ENCODE results near the gene LZTR1.

The LZTR1 gene

GRCh38 chr22:20951151-20951931, 30.8 kb upstream of the LZTR1 start:
- DNase-seq (ENCODE audit: low spot score) = no peak

DNA sequence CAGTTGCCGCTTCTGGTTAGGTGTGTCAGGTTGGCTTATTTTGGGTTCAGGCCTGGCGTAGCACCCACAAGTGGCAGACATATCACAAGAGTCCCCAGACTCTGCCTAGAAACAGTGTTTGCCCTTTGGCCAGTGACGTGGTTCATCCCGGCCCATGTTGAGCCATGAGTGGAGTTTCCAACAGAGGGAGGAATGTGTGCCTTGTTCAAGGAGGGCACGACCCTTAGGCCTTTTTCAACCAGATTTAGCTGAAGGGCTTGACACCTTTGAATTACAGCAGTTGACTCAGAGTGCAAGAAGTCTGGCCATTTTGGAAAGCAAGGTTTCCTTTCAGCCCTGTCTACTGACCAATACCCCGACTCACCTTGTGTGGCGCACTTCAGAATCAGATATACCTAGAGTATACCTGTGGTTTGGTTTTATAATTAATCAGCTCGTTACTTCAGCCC, 30.1 kb upstream of the LZTR1 start:
- DNase-seq (ENCODE audit: low spot score) = no peak

DNA sequence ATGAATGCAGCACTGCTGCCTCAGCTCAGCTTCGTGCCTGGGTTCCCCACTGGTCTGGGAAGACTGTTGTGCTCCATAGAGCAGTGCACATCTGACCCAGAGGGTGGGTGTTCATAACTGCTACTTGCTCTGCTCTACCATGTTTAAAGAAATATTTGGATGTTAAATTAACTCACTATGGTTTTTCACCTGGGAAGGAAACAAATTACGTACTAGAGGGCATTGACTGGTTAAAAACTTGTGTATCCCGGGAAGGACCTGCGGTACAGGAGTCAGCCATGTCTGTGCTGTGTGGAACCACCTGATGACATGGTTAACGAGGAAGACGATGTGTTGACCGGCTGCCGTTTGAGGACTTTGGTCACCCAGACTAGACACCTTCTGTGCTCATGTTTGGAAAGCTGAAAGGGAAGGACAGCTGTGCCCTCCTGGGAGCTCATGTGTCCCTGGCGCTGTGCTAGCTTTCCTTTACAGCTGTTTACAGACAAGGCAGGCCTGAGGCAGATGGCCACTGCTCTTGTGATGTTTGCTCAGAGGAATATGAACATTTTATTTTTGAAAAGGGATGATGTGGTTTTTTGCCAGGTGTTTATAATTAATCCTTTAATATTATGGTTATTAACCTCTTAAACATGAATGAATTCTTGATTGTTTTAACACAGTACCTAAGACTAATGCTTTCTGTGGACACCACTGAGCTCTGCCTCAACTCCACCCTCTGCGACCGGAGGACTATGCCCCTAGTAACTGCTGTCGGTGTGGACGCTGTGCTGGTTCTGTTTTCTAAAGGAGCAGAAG, 29.4 kb upstream of the LZTR1 start:
- DNase-seq (ENCODE audit: low spot score) = no peak

GRCh38 chr22:20953342-20953608, 28.8 kb upstream of the LZTR1 start:
- no peak for DNase-seq (ENCODE audit: low spot score)

GRCh38 chr22:20953668-20954500, 28.2 kb upstream of the LZTR1 start:
- no peak for DNase-seq (ENCODE audit: low spot score)

GRCh38 chr22:20955548-20955947, 26.5 kb upstream of the LZTR1 start:
- DNase-seq (ENCODE audit: low spot score) = no peak

- no peak for DNase-seq (ENCODE audit: low spot score)
Observed at GRCh38 chr22:20956258-20957101, 25.6 kb upstream of the LZTR1 start.

- no peak for DNase-seq (ENCODE audit: low spot score)
Observed at GRCh38 chr22:20957102-20957682, 24.9 kb upstream of the LZTR1 start.

- DNase-seq (ENCODE audit: low spot score) = no peak
Observed at GRCh38 chr22:20957683-20958431, 24.2 kb upstream of the LZTR1 start.

GRCh38 chr22:20959578-20960461, 22.3 kb upstream of the LZTR1 start:
- DNase-seq (ENCODE audit: low spot score) = no peak

DNA sequence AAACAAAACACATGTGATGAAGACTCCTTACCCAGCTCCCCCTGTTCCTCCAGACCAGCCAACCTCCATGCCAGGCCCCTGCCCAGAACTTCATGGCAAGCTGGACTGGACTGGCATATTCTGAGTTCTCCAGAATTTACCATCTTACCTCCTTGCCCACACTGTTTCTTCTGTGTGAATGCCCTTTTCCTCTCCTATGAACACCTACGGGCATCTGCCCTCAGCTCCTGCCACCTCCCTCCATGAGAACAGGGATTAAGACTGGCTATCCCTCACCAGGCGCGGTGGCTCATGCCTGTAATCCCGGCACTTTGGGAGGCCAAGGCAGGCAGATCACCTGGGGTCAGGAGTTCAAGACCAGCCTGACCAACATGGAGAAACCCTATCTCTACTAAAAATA, 21.5 kb upstream of the LZTR1 start:
- no peak for DNase-seq (ENCODE audit: low spot score)

DNA sequence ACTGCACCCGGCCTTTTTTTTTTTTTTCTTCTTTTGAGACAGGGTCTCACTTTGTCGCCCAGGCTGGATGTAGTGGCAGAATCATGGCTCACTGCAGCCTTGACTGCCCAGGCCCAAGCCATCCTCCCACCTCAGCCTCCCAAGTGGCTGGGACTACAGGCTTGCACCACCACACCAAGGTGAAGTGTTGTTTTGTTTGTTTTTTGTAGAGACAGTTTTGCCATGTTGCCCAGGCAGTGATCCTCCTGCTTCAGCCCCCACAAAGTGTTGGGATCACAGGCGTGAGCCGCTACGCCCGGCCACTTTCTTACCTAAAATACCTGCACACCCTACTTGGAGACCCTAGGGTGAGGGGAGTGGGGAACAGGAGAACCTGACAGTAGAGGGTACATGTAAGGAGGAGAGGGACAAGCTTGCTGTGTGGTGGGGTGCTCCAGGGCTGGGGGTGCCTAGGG, 19.6 kb upstream of the LZTR1 start:
- no peak for DNase-seq (ENCODE audit: low spot score)

GRCh38 chr22:20963201-20964052, 18.7 kb upstream of the LZTR1 start:
- no peak for DNase-seq (ENCODE audit: low spot score)

DNA sequence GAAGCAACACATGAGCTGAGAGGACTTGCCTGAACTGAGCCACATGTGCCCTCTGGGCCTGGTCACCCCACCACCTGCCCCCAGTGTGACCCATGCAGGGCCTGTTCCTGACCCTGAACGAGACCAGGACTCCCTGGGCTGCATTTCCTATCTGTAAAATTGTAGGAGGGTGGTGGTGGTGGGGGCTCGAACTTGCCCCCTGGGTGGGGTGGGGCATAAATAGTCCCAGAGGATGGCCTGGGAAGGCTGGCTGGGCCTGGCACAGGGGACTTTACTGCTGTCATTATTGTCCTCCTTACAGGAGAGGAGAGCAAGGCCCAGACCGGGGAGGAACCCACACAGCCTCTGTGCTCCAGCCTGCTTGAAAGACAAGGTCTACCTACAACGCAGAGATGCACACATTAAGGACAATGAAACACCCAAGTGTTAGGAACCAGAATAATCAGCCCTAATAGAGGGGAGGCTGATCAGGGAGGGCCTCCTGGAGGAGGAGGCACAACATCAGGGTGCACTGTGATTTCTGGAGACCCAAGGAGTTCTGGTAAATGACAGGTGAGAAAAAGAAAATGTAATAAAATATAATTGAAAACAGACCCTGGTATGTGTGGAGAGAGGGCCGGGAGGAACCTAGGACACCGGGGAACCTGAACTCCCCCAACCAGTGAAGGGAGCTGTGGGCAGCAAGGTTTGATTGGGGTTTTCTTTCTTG, 17.9 kb upstream of the LZTR1 start:
- no peak for DNase-seq (ENCODE audit: low spot score)

- no peak for DNase-seq (ENCODE audit: low spot score)
Observed at GRCh38 chr22:20964799-20965103, 17.3 kb upstream of the LZTR1 start.

GRCh38 chr22:20965104-20965887, 16.8 kb upstream of the LZTR1 start:
- DNase-seq (ENCODE audit: low spot score) = no peak

All from putamen (tissue), 1 donor.